Tibial nerve (tissue), 4 donors: ENCODE data around the gene KLC1. TPM values are rescaled to one million over a fixed set of nuclear protein-coding genes. Genes with fewer than 3 reads are reported as not detected.
"Not testable (repeated sequence)": the region's sequence is repeated elsewhere in the genome, so short reads cannot be mapped to it uniquely, and the experiment has no call there.

Source experiments
- DNase-seq, 2 donors: peaks; one replicate each; pipeline ENCODE4 v3.0.0-alpha.2; 2019; ENCODE audit warnings: low spot score in 2 of 2
- H3K27ac ChIP-seq, 4 donors: fragments of 200-600 bp; sonication (generic) in 3 of 4; one replicate each; pipeline ENCODE4 v1.5.1; 2017 to 2019; ENCODE audit warnings: mild to moderate bottlenecking in 1 of 4
- H3K27me3 ChIP-seq, 2 donors: fragments of 200-600 bp; sonication (generic) in 1 of 2; one replicate each; pipeline versions ENCODE4 v1.5.1 to v1.6.0; 2017 to 2019
- H3K36me3 ChIP-seq, 3 donors: fragments of 200-600 bp; sonication (generic); one replicate each; pipeline ENCODE4 v1.5.1; 2018 to 2019
- H3K4me1 ChIP-seq, 4 donors: fragments of 200-600 bp; sonication (generic) in 3 of 4; one replicate each; pipeline ENCODE4 v1.5.1; 2017 to 2019
- H3K4me3 ChIP-seq, 4 donors: fragments of 200-600 bp; sonication (generic) in 3 of 4; one replicate each; pipeline ENCODE4 v1.5.1; 2017 to 2019; ENCODE audit warnings: mild to moderate bottlenecking in 1 of 4, moderate library complexity in 1 of 4
- H3K9me3 ChIP-seq, 4 donors: fragments of 200-600 bp; sonication (generic) in 3 of 4; one replicate each; pipeline ENCODE4 v1.5.1; 2017 to 2019
- CTCF ChIP-seq, 5 experiments: fragments of 200-600 bp in 3 of 5; fragments of 450-650 bp in 2 of 5; sonication (generic) in 3 of 5; IDR thresholded peaks; one replicate each; pipeline ENCODE4 v1.5.1; 2016 to 2019; ENCODE audit warnings: antibody characterized with exemption in 5 of 5, mild to moderate bottlenecking in 3 of 5, moderate library complexity in 2 of 5
- EP300 ChIP-seq, 2 donors: sonication (generic); formaldehyde crosslinking; IDR thresholded peaks; one replicate each; pipeline ENCODE4 v1.6.1; 2017; ENCODE audit warnings: antibody characterized with exemption in 2 of 2, mild to moderate bottlenecking in 1 of 2
- POLR2A ChIP-seq, 2 donors: fragments of 450-650 bp; IDR thresholded peaks; one replicate each; pipeline ENCODE4 v1.6.1; 2017; ENCODE audit warnings: antibody characterized with exemption in 2 of 2, mild to moderate bottlenecking in 2 of 2, moderate library complexity in 2 of 2
- WGBS, 2 donors: methylation state at CpG; one replicate each; pipeline ENCODE4 v1.1.5; 2018; 5-methylcytosine and 5-hydroxymethylcytosine counted together
- total RNA-seq, 4 donors: library from RNA; depleted of rRNA; stranded (reverse); fragments of >200 nt; gene quantifications; one replicate each; pipeline ENCODE4 v1.1.0, GENCODE V29; 2016

Gene KLC1
- total RNA-seq, 4 donors from 2014 or later, result 402 to 561 (median 495) TPM

- Histone ChIP-seq H3K27ac (no peak overlapping the region), H3K4me3 (no peak overlapping the region), H3K27me3 (no peaks in the 10 kb centered on the region), H3K9me3 (no peaks in the 10 kb centered on the region), H3K36me3 (peaks cover 4 to 79% (median 6%) of the 10 kb centered on the region in 3 donors), H3K4me1 (peaks cover 0 to 33% (median 2%) of the 10 kb centered on the region in 4 donors)
- TF ChIP-seq CTCF (IDR thresholded peaks at IDR 0.05) (no peak), EP300 (IDR thresholded peaks at IDR 0.05) (no peak), POLR2A (IDR thresholded peaks at IDR 0.05) (no peak)
- 84 to 87% methylated on average over 8 of the region's 8 CpGs for WGBS, 2 donors
- DNase-seq, result no peak
Observed at GRCh38 chr14:103690332-103690731, 61.3 kb downstream of the KLC1 start.

GRCh38 chr14:103691655-103692054 lies 62.6 kb downstream of the KLC1 start:
- H3K27me3 ChIP-seq, H3K4me3 ChIP-seq, H3K27ac ChIP-seq, H3K9me3 ChIP-seq, DNase-seq: not testable (repeated sequence)
- H3K4me1 ChIP-seq, result peaks cover 0 to 46% (median 7%) of the 10 kb centered on the region in 4 donors
- WGBS, 2 donors, result 91 to 95% methylated on average over 5 of the region's 5 CpGs
- H3K36me3 ChIP-seq, result peaks cover 4 to 69% (median 7%) of the 10 kb centered on the region in 3 donors

- 88 to 93% methylated on average over 17 of the region's 17 CpGs for WGBS, 2 donors
- Histone ChIP-seq H3K36me3 (peaks cover 4 to 64% (median 7%) of the 10 kb centered on the region in 3 donors), H3K4me1 (peaks cover 0 to 51% (median 12%) of the 10 kb centered on the region in 4 donors), H3K4me3 (no peak overlapping the region), H3K9me3 (no peaks in the 10 kb centered on the region), H3K27me3 (no peaks in the 10 kb centered on the region), H3K27ac (no peak overlapping the region)
- TF ChIP-seq EP300 (IDR thresholded peaks at IDR 0.05) (no peak), CTCF (IDR thresholded peaks at IDR 0.05) (no peak), POLR2A (IDR thresholded peaks at IDR 0.05) (no peak)
- DNase-seq, result peak in 1 of 2 donors; percentile 6
Observed at GRCh38 chr14:103692159-103692558, 63.1 kb downstream of the KLC1 start.

GRCh38 chr14:103692871-103693270 lies 63.9 kb downstream of the KLC1 start:
- Histone ChIP-seq H3K9me3 (no peaks in the 10 kb centered on the region), H3K4me3 (no peak overlapping the region), H3K27me3 (no peaks in the 10 kb centered on the region), H3K36me3 (peaks cover 4 to 65% (median 7%) of the 10 kb centered on the region in 3 donors), H3K4me1 (peaks cover 0 to 58% (median 19%) of the 10 kb centered on the region in 4 donors), H3K27ac (no peak overlapping the region)
- peak in 1 of 2 donors; percentile 4 for DNase-seq
- 75 to 81% methylated on average over 12 of the region's 12 CpGs for WGBS, 2 donors
- no peak for TF ChIP-seq EP300 (IDR thresholded peaks at IDR 0.05)
- no peak for TF ChIP-seq CTCF (IDR thresholded peaks at IDR 0.05)
- TF ChIP-seq POLR2A (IDR thresholded peaks at IDR 0.05), result no peak

GRCh38 chr14:103693515-103693914 lies 64.5 kb downstream of the KLC1 start:
- DNase-seq, result peak in 1 of 2 donors; percentile 12
- Histone ChIP-seq H3K4me1 (peaks cover 0 to 62% (median 23%) of the 10 kb centered on the region in 4 donors), H3K36me3 (peaks cover 4 to 65% (median 7%) of the 10 kb centered on the region in 3 donors), H3K27ac (no peak overlapping the region), H3K4me3 (no peak overlapping the region), H3K9me3 (no peaks in the 10 kb centered on the region), H3K27me3 (no peaks in the 10 kb centered on the region)
- whole genome bisulfite sequencing, 2 donors, result 84 to 85% methylated on average over 20 to 22 of the region's 22 CpGs
- TF ChIP-seq CTCF (IDR thresholded peaks at IDR 0.05), result no peak

- H3K4me3 ChIP-seq, result no peak overlapping the region
- DNase-seq, result no peak
- 85 to 92% methylated on average over 19 to 20 of the region's 20 CpGs for WGBS, 2 donors
- no peaks in the 10 kb centered on the region for H3K27me3 ChIP-seq
- H3K27ac ChIP-seq, result no peak overlapping the region
- peaks cover 0 to 62% (median 23%) of the 10 kb centered on the region in 4 donors for H3K4me1 ChIP-seq
- H3K36me3 ChIP-seq, result peaks cover 4 to 75% (median 7%) of the 10 kb centered on the region in 3 donors
- TF ChIP-seq CTCF (IDR thresholded peaks at IDR 0.05) (no peak), EP300 (IDR thresholded peaks at IDR 0.05) (no peak), POLR2A (IDR thresholded peaks at IDR 0.05) (no peak)
- H3K9me3 ChIP-seq, result no peaks in the 10 kb centered on the region
Observed at GRCh38 chr14:103694572-103695026, 65.6 kb downstream of the KLC1 start.
